GM19452 (cell line): ENCODE results near the gene HOXA6.

Source experiments
- ATAC-seq: cut with Tn5 transposase; IDR thresholded peaks from one replicate; pipeline ENCODE4 v1.9.1; 2021; ENCODE audit not compliant: unreplicated experiment

HOXA6 gene

GRCh38 chr7:27151931-27152815 lies 4.6 kb upstream of the HOXA6 start, which contains the start of gene HOXA3:
Gene HOXA3 (minus strand): TSS chr7:27152583. CDS start chr7:27110640, 41,943 bp downstream.
- ATAC-seq = no peak

- ATAC-seq = no peak
Observed at GRCh38 chr7:27151341-27151930, 3.9 kb upstream of the HOXA6 start.

GRCh38 chr7:27150568-27151340 lies 3.2 kb upstream of the HOXA6 start:
- ATAC-seq = peak; percentile 74

- ATAC-seq = no peak
Observed at GRCh38 chr7:27149842-27150567, 2.4 kb upstream of the HOXA6 start.

- ATAC-seq = no peak
Observed at GRCh38 chr7:27148756-27149641, 1.4 kb upstream of the HOXA6 start.

- no peak for ATAC-seq
Observed at GRCh38 chr7:27148031-27148755, 619 bp upstream of the HOXA6 start.

GRCh38 chr7:27146491-27147198 lies 929 bp downstream of the HOXA6 start:
- no peak for ATAC-seq

- no peak for ATAC-seq
Observed at GRCh38 chr7:27145914-27146412, 1.6 kb downstream of the HOXA6 start.

- ATAC-seq = no peak
Observed at GRCh38 chr7:27145165-27145913, 2.2 kb downstream of the HOXA6 start.

- no peak for ATAC-seq
Observed at GRCh38 chr7:27144781-27145164, 2.8 kb downstream of the HOXA6 start.

GRCh38 chr7:27143950-27144780 lies 3.4 kb downstream of the HOXA6 start:
- ATAC-seq = no peak

- no peak for ATAC-seq
Observed at GRCh38 chr7:27143023-27143949, 4.3 kb downstream of the HOXA6 start, which contains the start of gene HOXA5. Gene HOXA5 (minus strand): TSS chr7:27143681. CDS start chr7:27143607, 74 bp downstream.

GRCh38 chr7:27142580-27143022 lies 5.0 kb downstream of the HOXA6 start:
- ATAC-seq = no peak

- ATAC-seq = no peak
Observed at GRCh38 chr7:27141923-27142579, 5.5 kb downstream of the HOXA6 start.
